Choroid plexus epithelial cell (primary cell): ENCODE results near the gene SPATA12.

Experiments
- DNase-seq: peaks from one replicate; pipeline ENCODE4 v3.0.0-alpha.2; 2010; ENCODE audit warnings: low read depth
- H3K4me3 ChIP-seq: 2 replicates; pipeline ENCODE4 v1.5.1; 2011; ENCODE audit warnings: low read depth, mild to moderate bottlenecking, control low read depth, low read length, moderate library complexity
- TF ChIP-seq, protein P1 (sequence below): conservative IDR thresholded peaks from 2 replicates; pipeline ENCODE4 v1.5.1; 2011; ENCODE audit warnings: low read depth, mild to moderate bottlenecking, control low read depth, inconsistent platforms, low read length, moderate library complexity

The SPATA12 gene

DNA sequence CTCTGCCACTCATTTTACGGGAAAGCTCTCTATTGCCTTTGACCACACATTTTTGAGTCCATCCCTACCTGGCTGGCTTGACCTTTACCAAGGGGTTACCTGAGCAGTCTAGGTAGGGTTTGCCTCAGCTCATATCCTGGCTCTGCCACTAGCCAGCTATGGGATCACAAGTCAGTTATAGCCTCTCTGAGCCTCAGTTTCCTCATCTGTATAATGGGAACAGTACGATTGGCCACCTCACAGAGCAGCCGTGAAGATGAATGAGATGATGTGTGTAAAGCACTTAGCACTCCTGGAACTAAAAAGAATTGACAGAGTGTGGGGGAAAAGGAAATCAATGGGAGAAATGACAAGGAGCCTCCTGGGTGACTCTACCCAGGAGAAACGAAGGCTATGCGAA lies 28.0 kb downstream of the SPATA12 start:
- no peak overlapping the region for H3K4me3 ChIP-seq
- DNase-seq, result no peak
- TF ChIP-seq, protein P1, sequence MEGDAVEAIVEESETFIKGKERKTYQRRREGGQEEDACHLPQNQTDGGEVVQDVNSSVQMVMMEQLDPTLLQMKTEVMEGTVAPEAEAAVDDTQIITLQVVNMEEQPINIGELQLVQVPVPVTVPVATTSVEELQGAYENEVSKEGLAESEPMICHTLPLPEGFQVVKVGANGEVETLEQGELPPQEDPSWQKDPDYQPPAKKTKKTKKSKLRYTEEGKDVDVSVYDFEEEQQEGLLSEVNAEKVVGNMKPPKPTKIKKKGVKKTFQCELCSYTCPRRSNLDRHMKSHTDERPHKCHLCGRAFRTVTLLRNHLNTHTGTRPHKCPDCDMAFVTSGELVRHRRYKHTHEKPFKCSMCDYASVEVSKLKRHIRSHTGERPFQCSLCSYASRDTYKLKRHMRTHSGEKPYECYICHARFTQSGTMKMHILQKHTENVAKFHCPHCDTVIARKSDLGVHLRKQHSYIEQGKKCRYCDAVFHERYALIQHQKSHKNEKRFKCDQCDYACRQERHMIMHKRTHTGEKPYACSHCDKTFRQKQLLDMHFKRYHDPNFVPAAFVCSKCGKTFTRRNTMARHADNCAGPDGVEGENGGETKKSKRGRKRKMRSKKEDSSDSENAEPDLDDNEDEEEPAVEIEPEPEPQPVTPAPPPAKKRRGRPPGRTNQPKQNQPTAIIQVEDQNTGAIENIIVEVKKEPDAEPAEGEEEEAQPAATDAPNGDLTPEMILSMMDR, result no peak

DNA sequence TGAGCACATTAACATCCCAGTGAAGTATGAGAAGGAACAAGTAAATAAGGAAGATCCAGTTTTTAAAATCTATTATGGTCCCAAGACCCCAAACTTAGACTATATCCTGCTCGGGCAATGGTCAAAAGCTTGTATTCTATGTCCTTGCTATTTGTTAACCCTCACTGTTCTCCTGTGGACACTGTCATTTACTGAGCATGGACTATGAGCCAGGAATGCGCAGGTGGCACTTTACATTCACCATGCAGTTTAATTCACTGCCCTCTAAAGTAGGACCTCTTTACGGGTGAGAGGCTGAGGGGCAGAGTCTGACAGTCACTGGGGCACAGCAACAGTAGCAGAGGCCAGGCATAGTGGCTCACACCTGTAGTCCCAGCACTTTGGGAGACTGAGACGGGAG lies 28.6 kb downstream of the SPATA12 start:
- no peak overlapping the region for H3K4me3 ChIP-seq
- TF ChIP-seq, protein P1, result no peak
- DNase-seq, result no peak

DNA sequence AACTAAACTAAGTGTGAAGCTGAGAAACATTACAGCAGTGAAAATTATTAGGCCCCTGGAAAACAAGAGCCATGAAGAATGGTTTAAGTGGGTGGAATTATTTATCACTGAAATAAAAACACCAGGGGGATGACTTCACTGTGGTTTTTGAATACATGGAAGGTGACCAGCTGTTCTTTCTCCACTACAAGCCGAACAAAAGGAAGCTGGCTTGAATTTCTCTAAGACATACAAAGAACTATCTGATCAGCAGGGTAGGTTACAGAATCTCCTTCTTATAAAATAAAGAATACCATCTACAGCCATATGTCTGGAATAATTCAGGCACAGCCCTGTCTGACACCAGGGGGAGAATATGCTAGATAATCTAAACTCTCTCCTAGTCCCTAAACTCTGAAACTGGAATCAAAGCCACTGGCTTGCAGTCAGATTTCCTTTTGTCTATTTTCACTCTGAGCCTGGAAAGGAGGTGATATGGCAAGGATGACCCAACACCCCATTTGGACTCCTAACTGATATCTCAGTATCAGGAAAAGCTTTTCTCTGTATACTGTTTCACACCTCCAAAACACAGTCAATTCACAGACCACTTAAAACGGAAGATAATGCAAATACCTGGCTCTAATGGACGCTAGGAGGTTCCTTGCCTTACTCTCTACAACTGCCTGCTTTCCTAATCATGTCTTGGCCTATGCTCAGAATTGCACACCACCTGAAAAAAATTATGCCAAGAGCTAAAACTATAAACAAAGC lies 31.2 kb downstream of the SPATA12 start:
- H3K4me3 ChIP-seq, result no peak overlapping the region
- DNase-seq, result peak; percentile 64
- TF ChIP-seq, protein P1, result peak; percentile 7

DNA sequence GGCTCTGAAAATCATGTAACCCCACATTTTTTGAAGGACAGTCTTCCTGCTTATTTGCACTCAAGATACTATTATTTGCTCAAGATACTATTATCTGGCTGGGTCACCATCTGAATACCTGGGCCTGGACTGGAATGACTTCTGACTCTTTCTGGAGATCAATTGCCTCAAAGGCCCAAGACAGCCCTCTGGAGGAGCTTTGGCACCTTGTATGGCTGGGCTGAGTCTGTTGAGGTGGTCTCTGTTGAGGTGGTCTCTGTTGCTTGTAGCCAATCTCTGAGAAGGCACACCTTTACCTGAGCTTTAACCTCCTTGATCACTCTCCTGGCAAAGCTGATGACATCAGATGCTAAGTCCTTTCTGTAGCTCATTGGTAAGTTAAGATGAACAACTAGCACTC lies 33.0 kb downstream of the SPATA12 start:
- TF ChIP-seq, protein P1, result no peak
- H3K4me3 ChIP-seq, result no peak overlapping the region
- DNase-seq, result no peak

DNA sequence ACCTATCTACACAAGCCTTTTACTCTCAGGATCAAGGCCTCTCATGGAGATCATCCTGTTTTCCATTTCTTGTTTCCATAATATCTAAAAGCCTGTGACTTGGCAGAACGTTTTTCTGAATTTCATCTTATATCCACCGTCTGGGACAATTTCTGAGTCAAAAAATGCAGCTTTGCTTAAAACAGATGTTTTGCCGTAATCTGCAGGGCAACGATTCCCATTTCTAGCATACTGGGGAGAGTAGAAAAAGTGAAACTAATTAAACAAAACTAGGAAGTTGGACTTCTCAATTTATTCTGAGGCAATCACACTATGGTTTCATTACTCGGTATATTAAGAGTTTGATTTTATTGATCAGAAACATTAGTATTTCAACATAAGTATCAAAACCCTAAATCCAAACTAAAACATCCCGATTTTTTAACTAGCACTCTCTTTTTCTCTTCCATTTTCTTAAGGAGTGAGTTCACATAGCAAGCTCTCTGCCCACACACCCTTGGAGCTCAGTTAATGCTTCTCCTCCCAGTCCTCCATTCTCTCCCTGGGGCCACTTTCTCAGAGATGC lies 33.6 kb downstream of the SPATA12 start:
- DNase-seq, result no peak
- TF ChIP-seq, protein P1, result no peak
- H3K4me3 ChIP-seq, result no peak overlapping the region

DNA sequence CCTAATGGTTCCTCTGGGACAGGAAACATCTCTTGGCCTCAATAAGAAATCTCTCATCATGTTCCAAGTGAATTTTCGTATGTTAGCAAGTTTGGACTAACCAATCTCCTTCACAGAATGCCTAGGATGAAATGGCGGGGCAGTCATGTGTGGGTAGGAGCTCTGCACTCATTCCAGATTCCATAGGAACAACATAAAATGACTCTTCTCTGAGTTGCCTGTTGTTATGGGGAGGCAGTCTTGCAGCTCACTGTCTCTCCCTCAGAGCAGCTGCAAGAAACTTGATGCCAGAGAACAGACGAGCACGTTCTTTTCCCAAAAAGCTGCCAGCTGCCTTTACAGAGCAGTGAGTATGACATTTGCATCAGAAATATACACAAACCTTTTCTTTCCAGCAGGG lies 34.1 kb downstream of the SPATA12 start:
- peak; percentile 23 for DNase-seq
- no peak overlapping the region for H3K4me3 ChIP-seq
- TF ChIP-seq, protein P1, result no peak

DNA sequence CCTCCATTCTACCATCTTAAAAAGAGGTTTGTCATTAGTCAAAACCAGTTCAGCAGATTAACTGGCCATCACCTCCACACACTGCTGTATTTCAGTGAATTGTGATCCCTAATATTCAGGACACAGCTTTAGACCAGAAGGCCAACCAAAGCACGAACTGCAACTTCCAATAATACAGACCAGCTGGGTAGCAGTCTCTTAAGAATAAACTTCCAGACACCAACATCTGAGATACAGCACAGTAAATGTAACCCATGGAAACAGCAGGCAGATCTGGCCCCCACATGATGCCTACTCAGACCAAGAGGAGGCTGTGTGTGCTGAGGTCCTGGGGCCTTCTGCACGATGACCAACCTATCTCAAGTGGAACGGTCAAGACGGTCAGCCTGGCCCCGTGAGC lies 34.9 kb downstream of the SPATA12 start:
- H3K4me3 ChIP-seq, result no peak overlapping the region
- no peak for DNase-seq
- TF ChIP-seq, protein P1, result no peak
